Measurements from ENCODE around the gene CIPC. TPM values are rescaled to one million over a fixed set of nuclear protein-coding genes. Genes with fewer than 3 reads are reported as not detected.

The CIPC gene
- total and polyA plus RNA-seq, 2 of the 13 experiments (the other 11 are each of a cell fraction or from before 2014, with no cell fraction given), result 7.6 to 13.9 TPM

- H4K20me1 ChIP-seq (ENCODE audit: insufficient read depth, low read length), result no peaks in the 10 kb centered on the region
- H3K36me3 ChIP-seq (replicated peaks in 1 of 2; ENCODE audit: control insufficient read depth in 1 of 2, insufficient read depth in 2 of 2, low read length in 2 of 2), result no peaks in the 10 kb centered on the region
- no TSS peak for BruUV-seq (replicated peaks)
- 0 out of 2 replicates have a peak, but pooled peaks cover 9% of the 10 kb centered on the region for H3K4me1 ChIP-seq (ENCODE audit: insufficient read depth, low read length)
- ATAC-seq (no peak), DNase-seq (ENCODE audit: low spot score) (no peak), FAIRE-seq (no peak)
- whole genome bisulfite sequencing (ENCODE audit: low lambda C conversion rate), result 23% methylated on average over 5 of the region's 5 CpGs
- no peak overlapping the region for H3K27ac ChIP-seq (ENCODE audit: extremely low read length, insufficient read depth, low read length)
- H3K9me3 ChIP-seq (ENCODE audit: low read length), result no peaks in the 10 kb centered on the region
- H3K79me2 ChIP-seq (ENCODE audit: insufficient read depth, low read length), result no peaks in the 10 kb centered on the region
- no peak overlapping the region for H3K9ac ChIP-seq (ENCODE audit: insufficient read depth, low read depth, low read length)
- intact Hi-C loops (cut with micrococcal nuclease; ENCODE audit: unreplicated experiment) (no loop called here), in situ Hi-C loops (cut with HindIII; ENCODE audit: extremely low pct_ligation_motif_present, low pct_unique_long_range_greater_than_20kb) (no loop called here)
- ChIA-PET POLR2A (no interaction called here), CTCF (ENCODE audit: low intra/inter-chr PET ratio, low total read pairs) (no interaction called here)
- 0 out of 5 replicates have a peak, but pooled peaks cover 0 to 5% of the 10 kb centered on the region in 2 experiments for H3K27me3 ChIP-seq (ENCODE audit: control insufficient read depth in 1 of 2, insufficient read depth in 2 of 2, low read length in 2 of 2)
- TF ChIP-seq TP53 (CRISPR knock-in tag; conservative IDR thresholded peaks at IDR 0.05) (no peak), ZNF720 (CRISPR knock-in tag; IDR thresholded peaks at IDR 0.05) (no peak), SMAD3 (CRISPR knock-in tag; IDR thresholded peaks at IDR 0.05) (no peak), ZNF17 (CRISPR knock-in tag; IDR thresholded peaks at IDR 0.05) (no peak), RXRA (CRISPR knock-in tag; IDR thresholded peaks at IDR 0.05) (no peak), TBX2 (CRISPR knock-in tag; IDR thresholded peaks at IDR 0.05; ENCODE audit: borderline replicate concordance) (no peak), ATM (IDR thresholded peaks at IDR 0.05; ENCODE audit: borderline replicate concordance) (no peak), DRAP1 (CRISPR knock-in tag; IDR thresholded peaks at IDR 0.05) (no peak), NR1H2 (CRISPR knock-in tag; IDR thresholded peaks at IDR 0.05; ENCODE audit: borderline replicate concordance, low read depth) (no peak), KLF13 (CRISPR knock-in tag; IDR thresholded peaks at IDR 0.05) (no peak), ZNF138 (CRISPR knock-in tag; IDR thresholded peaks at IDR 0.05; ENCODE audit: low read depth) (no peak), FOXM1 (CRISPR knock-in tag; IDR thresholded peaks at IDR 0.05) (no peak), UBTF (CRISPR knock-in tag; IDR thresholded peaks at IDR 0.05) (no peak), ZNF251 (CRISPR knock-in tag; IDR thresholded peaks at IDR 0.05) (no peak), RFX1 (IDR thresholded peaks at IDR 0.05) (no peak), MXD4 (CRISPR knock-in tag; IDR thresholded peaks at IDR 0.05) (no peak)
- H3K4me2 ChIP-seq (ENCODE audit: low read depth, low read length), result no peak overlapping the region
- no peak overlapping the region for H3K4me3 ChIP-seq (replicated peaks in 1 of 3; ENCODE audit: insufficient read depth in 1 of 3, low read depth in 2 of 3, low read length in 3 of 3)
- no peak overlapping the region for H2AFZ ChIP-seq (ENCODE audit: low read length)
Measured at GRCh38 chr14:77084985-77085384, 13.1 kb upstream of the CIPC start.
